GM12874 (cell line): ENCODE measurements around the gene CCDC83.

ENCODE experiments used
- TF ChIP-seq, protein P1 (sequence below): IDR thresholded peaks from 2 replicates; pipeline ENCODE4 v1.5.1; 2011; ENCODE audit warnings: low read depth, mild to moderate bottlenecking, control low read depth, low read length, moderate library complexity; ENCODE audit not compliant: insufficient read depth

CCDC83 gene

DNA sequence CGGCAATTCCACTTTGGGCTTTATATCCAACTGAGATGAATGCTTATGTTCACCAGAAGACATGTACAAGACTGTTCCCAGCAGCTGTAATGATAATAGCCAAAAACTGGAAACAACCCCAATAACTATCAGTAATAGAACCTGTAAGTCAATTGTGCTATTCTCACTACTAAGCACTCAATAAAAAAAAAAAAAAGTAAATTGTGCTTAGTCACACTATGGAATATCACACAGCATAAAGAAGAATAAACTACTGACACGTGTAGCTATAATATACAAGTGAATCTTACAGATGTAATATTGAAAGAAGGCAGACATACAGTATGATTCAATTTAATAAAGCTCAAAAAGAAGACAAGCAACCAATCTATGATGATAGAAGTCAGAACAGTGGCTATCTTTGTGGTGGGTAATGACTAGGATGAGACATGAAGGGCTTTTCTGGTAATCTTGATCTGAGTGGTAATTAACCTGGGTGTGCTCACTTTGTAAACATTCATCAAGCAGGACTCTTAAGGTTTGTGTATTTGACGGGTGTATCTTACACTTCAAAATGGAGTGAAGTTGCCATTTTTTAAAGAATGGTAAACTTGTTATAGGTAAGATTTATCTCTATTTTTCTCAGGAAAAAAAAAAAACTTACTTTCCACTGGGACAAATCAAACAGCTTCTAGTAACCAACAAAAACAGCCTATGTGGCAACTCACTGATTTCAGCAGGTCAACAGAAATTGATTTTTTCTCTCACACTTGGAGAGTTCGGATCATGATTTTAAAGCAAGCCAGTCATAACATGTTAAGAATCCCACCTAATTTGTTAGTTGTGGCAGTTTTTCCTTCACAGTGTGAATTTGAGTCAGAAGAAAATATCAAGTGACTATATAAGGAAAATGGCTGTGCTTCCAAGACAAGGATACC is 84.2 kb downstream of the CCDC83 start:
- TF ChIP-seq, protein P1, sequence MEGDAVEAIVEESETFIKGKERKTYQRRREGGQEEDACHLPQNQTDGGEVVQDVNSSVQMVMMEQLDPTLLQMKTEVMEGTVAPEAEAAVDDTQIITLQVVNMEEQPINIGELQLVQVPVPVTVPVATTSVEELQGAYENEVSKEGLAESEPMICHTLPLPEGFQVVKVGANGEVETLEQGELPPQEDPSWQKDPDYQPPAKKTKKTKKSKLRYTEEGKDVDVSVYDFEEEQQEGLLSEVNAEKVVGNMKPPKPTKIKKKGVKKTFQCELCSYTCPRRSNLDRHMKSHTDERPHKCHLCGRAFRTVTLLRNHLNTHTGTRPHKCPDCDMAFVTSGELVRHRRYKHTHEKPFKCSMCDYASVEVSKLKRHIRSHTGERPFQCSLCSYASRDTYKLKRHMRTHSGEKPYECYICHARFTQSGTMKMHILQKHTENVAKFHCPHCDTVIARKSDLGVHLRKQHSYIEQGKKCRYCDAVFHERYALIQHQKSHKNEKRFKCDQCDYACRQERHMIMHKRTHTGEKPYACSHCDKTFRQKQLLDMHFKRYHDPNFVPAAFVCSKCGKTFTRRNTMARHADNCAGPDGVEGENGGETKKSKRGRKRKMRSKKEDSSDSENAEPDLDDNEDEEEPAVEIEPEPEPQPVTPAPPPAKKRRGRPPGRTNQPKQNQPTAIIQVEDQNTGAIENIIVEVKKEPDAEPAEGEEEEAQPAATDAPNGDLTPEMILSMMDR = no peak

DNA sequence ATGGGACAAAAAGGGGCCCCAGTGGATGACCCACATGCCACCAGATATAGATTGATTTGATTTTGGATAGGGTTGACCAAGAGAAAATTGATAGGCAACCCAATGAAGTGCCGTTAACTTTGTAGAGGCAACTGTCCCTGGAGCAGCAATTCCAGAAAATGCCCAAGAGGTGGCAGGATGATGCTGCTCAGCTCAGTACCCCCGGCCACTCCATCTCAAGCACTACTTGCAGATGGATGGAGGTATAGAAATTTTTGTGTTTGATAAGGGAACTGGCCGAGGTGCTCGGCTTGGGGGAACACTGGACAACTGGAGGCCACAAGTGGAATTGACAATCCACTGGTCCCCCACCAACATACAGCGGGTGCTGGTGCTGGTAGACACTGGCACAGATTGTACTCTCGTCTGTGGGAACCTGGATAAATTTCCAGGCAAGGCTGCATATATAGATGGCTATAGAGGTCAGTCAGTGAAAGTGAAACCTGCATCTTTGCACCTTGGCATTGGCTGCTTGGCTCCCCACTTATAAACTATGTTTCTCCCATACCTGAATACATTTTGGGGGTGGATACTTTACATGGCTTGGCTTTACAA is 86.3 kb downstream of the CCDC83 start:
- TF ChIP-seq, protein P1 = peak; percentile 61

DNA sequence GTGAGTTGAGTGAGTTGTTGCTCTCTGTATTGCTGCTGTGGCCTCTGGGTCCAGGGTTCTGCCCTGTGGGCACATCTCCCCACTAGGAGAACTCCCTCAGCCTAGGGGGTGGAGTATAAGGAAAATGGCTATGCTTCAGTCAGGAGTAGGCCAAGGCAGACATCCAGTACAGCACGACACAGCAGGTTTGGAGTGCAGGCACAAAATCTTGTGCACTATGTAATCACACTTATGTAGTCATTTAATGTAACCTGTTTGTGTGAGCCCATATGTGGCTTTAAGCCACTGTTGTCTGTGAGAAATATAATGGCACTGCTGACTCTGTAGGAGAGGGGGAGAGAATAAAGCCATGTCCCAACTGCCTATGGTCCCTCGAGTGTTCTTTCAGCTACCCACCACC is 90.1 kb downstream of the CCDC83 start:
- TF ChIP-seq, protein P1 = no peak

DNA sequence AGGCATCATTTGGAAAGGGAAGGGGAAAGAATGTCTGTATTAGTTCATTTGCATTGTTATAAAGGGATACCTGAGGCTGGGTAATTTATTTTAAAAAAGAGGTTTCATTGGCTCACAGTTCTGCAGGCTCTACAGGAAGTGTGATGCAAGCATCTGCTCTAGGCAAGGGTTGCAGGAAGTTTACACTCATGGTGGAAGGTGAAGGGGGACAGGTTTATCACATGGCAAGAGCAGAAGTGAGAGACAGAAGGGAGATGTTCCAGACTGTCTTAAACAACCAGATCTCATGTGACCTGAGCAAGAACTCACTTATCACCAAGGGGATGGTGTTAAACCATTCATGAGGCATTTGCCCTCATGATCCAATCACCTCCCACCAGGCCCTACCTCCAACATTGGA is 90.6 kb downstream of the CCDC83 start:
- TF ChIP-seq, protein P1 = no peak

DNA sequence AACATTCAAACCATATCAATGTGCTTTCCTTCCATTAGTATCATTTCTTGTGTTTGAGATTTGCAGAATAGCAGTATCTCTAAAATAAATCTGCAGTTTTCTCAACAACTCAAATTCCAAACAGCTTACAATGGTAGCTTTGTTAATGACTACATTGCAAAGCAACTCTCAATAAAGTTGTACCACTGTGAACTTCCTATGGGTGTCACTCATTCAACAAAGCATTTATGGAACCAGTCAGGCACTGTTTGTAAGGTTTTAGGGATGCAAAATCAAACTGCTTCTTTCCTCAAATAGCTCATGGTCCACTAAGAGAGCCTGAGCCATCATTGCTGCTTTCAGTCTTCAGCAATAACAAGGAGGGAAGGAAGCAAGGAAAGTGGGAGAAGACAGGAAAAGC is 91.0 kb downstream of the CCDC83 start:
- TF ChIP-seq, protein P1 = no peak

DNA sequence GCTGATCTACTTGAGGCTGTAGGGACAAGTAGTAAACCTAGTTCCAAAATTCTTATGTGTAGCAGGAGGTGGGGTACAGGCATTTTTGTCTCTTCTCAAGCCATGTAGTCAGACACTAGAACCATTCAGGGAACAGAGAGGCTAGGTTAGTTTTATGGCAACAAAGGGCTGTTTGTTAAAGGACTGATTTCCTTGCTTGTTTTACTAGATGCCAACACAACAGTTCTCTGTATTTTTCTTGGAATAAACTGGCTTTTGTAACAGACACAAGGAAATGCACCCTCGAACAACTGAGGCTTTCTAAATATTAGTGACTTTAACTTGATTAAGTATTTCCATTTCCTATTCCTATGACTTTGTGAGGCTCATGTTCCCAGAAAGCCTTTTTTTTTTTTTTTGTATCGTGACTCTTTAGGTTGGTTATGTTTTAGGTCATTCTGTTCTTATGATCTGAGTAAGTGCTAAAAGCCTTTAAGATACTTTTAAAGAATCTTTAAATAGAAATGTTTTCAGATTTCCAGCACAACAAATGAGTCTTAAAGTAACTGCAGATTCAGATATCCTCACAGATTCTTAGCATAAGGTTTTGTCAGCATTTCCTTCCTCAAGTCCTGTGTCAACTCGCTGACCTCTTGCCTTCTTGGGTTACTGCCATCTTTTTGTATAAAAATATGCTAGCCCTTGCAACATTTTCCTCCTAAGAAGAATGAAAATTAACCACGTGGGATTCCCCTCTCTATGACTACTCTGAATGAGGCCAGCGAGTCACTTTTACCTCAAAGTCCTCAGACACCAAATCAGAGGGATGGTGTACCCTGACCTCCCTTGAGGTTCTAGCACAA is 92.5 kb downstream of the CCDC83 start:
- TF ChIP-seq, protein P1 = no peak

DNA sequence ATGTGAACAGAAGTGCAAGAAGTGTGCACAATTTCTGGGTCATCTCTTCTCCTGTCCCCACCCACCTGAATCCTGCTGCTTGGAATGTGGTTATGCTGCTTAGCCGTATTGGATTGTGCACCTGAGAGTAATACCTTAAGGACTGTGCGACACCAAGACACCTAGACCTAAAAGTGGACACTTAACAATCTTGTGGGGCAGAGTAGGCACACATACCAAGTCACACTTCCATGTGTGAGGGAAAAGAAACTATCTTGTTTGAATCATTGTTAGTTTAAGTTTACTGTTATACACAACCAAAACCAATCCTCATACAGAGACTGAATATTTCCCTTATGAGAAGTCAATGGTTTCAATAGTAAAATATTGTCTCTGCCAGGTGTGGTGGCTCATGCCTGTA is 93.7 kb downstream of the CCDC83 start:
- TF ChIP-seq, protein P1 = no peak
